Loucy (cell line): ENCODE results near the gene NAV2.

Source experiments
- EZH2phosphoT487 ChIP-seq: fragments of 200-600 bp; IDR thresholded peaks from 2 replicates; pipeline ENCODE4 v1.6.1; 2018; ENCODE audit warnings: antibody characterized with exemption, mild to moderate bottlenecking, moderate library complexity, borderline replicate concordance
- TF ChIP-seq, protein P1 (sequence below): fragments of 200-600 bp; sonication (generic); conservative IDR thresholded peaks from 2 replicates; pipeline ENCODE4 v1.5.1; 2014; ENCODE audit warnings: mild to moderate bottlenecking, antibody characterized with exemption, low read length

GRCh38 chr11:19724765-19725164 lies 12.1 kb downstream of the NAV2 start:
- TF ChIP-seq, protein P1, sequence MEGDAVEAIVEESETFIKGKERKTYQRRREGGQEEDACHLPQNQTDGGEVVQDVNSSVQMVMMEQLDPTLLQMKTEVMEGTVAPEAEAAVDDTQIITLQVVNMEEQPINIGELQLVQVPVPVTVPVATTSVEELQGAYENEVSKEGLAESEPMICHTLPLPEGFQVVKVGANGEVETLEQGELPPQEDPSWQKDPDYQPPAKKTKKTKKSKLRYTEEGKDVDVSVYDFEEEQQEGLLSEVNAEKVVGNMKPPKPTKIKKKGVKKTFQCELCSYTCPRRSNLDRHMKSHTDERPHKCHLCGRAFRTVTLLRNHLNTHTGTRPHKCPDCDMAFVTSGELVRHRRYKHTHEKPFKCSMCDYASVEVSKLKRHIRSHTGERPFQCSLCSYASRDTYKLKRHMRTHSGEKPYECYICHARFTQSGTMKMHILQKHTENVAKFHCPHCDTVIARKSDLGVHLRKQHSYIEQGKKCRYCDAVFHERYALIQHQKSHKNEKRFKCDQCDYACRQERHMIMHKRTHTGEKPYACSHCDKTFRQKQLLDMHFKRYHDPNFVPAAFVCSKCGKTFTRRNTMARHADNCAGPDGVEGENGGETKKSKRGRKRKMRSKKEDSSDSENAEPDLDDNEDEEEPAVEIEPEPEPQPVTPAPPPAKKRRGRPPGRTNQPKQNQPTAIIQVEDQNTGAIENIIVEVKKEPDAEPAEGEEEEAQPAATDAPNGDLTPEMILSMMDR, result no peak
- TF ChIP-seq EZH2phosphoT487, result no peak
